Breast epithelium (tissue), 3 donors: ENCODE measurements around the gene PMM2.

Source experiments
- POLR2A ChIP-seq: fragments of 450-650 bp; IDR thresholded peaks from one replicate; pipeline ENCODE4 v1.6.1; 2016; ENCODE audit warnings: antibody characterized with exemption, mild to moderate bottlenecking, moderate library complexity
- TF ChIP-seq, protein P1 (sequence below), 3 donors: fragments of 450-650 bp; IDR thresholded peaks; one replicate each; pipeline ENCODE4 v1.5.1; 2016 to 2017; ENCODE audit warnings: antibody characterized with exemption in 3 of 3, mild to moderate bottlenecking in 3 of 3, moderate library complexity in 3 of 3

DNA sequence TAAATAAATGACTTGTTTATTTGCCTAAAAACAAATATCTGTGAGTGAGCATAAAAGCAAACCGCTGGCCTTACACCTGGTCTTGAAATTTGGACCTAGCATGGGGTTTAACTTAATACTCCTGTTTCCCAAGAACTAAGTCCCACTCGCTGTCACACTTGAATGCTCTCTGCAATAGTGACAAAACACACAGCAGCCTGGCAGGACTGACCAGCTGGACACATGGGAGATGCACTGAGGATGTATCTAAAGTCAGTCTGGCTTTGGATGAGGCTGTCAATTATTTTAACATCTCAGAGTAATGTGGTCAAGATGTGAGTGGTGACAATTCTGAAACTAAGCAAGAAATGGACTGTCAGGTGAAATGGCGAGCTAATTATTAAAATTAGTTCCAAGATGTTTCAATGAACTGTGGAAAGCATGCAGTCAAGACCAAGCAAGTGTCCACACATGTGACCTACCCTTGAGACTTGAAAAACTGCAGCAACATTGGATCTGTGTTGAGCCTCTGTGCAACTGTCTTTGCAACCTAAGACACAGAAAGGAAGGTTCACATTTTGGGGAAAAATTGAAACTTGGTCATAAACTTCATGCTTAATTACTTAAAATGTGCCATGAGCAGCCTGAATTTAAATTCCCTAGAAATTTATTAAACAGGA, 101.2 kb downstream of the PMM2 start:
- TF ChIP-seq, protein P1, sequence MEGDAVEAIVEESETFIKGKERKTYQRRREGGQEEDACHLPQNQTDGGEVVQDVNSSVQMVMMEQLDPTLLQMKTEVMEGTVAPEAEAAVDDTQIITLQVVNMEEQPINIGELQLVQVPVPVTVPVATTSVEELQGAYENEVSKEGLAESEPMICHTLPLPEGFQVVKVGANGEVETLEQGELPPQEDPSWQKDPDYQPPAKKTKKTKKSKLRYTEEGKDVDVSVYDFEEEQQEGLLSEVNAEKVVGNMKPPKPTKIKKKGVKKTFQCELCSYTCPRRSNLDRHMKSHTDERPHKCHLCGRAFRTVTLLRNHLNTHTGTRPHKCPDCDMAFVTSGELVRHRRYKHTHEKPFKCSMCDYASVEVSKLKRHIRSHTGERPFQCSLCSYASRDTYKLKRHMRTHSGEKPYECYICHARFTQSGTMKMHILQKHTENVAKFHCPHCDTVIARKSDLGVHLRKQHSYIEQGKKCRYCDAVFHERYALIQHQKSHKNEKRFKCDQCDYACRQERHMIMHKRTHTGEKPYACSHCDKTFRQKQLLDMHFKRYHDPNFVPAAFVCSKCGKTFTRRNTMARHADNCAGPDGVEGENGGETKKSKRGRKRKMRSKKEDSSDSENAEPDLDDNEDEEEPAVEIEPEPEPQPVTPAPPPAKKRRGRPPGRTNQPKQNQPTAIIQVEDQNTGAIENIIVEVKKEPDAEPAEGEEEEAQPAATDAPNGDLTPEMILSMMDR (IDR thresholded peaks at IDR 0.05) = no peak
- no peak for TF ChIP-seq POLR2A
